Urothelium cell line (cell line): Measurements from ENCODE around the gene TMEM178A.
"Not testable (repeated sequence)": the region's sequence is repeated elsewhere in the genome, so short reads cannot be mapped to it uniquely, and the experiment has no call there.

ENCODE experiments used
- DNase-seq: peaks from one replicate; pipeline ENCODE4 v3.0.0; 2011; ENCODE audit warnings: low spot score, mixed read lengths
- FAIRE-seq: peaks from 2 replicates; lab custom pipeline; 2011; peaks lifted over from hg19 to GRCh38; lab: Jason Lieb, UNC

Gene TMEM178A

DNA sequence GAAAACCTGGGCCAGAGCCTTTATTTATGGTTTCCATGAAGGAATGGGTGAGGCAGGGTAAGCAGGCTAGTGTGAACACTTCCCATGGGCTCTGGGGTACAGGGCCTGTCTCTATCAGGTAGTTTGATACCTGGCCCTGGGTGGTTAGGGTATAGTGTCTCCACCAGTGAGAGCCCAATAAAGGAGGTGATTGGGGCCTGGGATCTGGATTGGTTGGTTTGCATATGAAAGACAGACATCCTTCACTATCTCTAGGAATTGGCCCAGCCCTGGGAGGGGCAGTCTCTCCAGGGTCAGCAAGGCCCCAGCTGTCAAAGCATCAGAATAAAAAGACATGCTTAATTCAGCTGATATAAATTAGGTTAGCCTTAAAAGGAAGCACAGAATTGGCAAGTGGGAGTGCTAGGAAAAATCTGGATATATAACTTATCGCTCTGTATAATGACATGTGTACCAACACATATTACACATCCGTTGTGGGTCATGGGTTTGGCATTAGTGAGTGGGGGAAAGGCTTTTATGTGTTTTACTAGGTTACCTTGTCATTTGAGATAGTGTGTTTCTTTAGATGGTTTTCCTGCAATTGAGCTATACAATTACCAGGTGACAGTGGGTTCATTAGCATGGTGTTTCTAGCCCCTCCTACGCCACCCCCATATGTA lies 18.5 kb upstream of the TMEM178A start:
- FAIRE-seq: no peak
- DNase-seq: no peak

DNA sequence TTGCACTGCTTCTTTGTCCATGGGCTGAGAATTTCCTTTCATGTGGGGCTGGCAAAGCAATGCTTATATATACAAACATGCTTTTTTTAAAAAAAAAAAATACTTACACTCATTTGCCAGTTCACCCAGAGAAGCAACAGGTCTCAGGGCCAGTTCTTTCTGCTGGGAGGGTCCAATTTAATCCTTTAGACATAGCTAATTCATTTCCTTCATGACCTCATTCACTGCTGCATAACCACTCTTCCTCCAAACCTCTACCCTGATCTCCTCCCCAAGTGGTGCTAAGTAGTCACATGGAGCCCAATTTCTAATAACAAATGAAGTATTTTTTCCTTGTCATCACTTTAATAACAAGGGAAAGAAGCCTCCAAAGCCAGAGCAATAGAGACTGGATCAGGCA lies 17.1 kb upstream of the TMEM178A start:
- FAIRE-seq (no peak), DNase-seq (no peak)

DNA sequence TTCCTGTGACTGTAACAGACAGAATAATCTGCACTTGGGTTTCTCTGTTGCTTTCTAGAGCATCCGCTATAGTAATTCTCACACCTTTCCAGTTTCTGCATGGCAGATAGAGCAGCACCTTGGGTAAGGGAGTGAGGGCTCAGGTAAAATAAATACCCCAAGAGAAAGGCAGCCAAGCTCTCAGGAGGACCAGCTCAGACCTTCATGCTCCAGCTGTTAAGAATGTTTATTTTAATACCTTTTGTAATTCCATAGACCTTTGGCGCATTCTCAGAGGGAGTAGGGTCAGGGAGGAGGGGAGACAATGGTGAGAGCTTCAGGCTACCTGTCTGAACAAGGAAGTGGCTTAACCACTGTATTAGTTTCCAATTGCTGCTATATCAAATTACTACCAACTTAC lies 16.2 kb upstream of the TMEM178A start:
- DNase-seq (no peak), FAIRE-seq (no peak)

DNA sequence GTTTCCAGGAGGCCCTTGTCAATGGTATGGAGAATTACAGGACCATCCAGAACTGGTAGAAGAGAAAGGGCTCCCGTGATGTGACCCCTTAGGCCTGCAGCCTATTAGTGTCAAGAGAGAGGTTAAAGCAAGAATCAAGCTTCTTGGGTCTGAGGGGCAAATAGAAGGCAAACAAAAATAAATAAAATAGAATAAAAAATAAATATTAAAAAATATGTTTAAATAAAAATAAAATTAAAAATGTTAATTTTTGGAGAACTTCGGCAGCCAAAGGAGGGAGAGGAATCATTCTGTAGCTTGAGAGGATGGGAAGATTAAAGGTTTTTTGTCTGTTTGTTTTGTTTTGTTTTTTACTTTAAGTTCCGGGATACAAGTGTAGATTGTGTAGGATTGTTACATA lies 15.2 kb upstream of the TMEM178A start:
- no peak for FAIRE-seq
- DNase-seq: no peak

DNA sequence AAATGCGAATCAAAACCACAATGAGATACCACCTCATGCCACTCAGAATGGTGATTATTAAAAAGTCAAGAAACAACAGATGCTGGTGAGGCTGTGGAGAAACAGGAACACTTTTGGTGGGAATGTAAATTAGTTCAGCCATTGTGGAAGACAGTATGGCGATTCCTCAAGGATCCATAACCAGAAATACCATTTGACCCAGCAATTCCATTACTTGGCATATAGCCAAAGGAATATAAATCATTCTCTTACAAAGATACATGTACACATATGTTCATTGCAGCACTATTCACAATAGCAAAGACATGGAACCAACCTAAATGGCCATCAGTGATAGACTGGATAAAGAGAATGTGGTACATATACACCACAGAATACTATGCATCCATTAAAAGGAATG lies 9.5 kb upstream of the TMEM178A start:
- DNase-seq, FAIRE-seq: not testable (repeated sequence)

DNA sequence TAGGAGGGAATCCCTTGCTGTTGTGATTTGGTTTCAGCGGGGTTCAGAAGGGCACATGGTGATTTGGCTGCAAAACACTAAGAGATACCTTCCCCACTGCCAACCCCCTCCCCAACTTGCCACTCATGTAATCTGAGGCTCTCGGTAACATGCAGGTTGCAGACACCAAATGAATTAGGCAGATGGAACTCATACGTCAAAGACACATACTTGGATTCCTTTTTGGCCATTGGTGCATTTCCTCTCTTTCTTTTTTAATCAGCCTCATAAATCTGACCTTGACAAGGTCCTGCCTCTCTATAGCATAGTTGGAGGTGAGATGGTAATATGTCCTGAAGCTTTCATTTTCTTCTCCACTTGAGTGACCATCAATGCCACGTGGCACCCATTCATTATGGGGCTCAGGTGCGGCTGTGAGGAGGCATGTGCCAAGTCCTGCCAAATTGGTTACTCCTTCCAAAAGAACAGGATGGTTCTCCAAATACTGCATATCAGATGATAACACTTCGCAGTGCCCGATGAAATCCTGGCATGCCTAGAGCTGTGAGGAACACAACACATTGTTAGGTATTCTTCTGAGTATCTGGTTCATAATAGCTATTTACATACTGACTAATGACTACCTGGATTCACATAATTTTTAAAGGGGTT lies 8.3 kb upstream of the TMEM178A start:
- FAIRE-seq (no peak), DNase-seq (no peak)

DNA sequence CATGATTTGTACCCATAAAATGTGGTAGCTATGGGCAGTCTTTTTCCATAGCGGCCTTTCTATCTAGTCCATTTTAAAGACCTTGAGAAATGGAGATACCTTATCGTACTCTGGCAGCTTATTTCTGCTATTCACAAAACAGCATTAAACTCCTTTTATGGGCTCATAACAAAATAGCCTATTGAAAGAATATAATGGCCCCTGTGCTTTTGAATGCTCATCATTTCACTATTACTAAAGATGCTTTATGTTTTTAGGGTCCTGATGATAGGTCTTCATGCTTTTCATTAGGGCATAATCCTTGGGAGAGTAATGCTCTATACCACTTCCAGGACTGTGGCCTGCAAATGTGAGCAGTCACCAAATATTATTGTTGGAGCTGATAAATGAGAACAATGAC lies 7.3 kb upstream of the TMEM178A start:
- no peak for FAIRE-seq
- DNase-seq: no peak

DNA sequence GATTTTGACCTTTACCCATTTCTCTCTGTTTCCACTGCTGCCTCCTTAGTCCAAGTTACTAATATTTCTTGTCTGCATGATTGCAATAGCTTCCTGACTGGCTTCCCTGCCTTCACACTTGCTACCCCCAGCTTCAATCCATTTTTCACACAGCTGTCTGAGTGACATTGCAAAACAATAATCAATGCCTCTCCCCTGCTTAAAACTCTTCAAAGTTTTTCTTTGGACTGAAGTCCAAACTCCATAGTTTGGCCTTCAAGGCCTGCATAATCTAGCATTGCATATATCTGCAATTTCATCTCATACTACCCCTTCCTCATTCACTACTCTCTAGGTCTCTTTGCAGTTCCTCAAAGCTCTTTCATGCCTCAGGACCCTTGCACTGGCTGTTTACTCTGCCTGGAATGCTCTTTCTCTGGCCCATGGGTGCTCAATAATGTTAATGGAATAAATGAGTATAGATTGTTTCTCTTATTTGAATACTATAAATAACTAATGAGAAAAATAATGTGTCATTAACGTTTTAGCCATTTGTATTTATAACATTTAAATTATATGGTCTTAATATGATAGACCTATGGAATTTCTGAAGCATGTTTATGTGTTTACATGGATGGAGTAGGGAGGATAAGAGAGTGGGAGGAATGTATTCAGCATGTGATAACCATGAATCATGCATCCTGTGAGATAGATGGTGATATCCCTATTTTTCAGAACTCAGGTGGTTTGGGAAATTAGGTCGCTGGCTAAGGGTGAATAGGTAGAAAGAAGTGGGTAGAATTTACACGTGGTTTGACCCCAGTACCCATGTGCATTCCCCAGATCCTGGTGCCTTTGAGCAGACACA lies 5.7 kb upstream of the TMEM178A start:
- FAIRE-seq: no peak
- DNase-seq: no peak

DNA sequence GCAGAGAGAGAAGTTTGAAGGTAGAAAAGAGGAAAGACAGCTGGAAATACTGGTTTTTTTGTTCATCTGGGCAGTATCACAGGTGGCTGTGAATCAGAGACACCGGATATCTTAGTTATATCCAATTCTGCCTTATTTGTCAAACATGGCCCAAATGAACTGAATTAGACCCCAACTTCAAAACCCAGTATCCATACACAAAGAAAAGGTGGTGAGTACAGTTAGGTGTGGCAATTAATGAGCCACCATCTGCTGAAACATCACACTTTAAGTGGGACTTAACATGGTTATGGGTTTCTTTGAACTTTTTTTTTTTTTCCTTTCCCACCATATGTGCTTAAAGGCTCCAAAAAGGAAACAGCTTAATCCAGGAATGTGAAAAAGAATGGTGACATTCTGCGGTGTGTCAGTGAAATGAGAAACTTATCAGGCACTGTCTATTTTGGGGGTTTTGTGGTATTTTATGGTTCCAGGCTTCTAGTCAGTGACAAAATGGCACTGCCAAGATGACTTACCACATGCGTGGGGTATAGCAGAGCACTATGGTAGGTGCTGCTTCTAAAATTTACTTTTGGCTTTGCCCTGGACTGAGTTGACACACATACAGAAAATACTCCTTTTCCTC lies 5.0 kb upstream of the TMEM178A start:
- DNase-seq: no peak
- no peak for FAIRE-seq

DNA sequence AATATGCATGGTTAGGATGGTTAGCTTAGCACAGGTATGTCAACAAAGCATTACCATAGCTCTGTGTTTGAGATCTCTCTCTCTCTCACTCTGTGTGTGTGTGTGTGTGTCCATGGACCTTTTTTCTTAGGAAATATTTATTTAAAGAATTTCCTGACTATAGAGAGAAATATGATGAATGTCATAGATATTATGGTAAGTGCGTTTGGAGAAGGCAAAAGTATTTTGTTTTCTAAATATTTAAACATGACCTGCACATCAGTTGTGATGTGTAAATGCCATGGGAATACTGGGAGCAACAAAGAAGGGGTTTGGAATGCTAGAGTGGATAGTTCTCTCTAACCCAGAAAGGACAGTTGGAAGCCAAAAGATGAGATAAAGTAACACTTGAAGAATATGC lies 3.9 kb upstream of the TMEM178A start:
- no peak for DNase-seq
- no peak for FAIRE-seq

DNA sequence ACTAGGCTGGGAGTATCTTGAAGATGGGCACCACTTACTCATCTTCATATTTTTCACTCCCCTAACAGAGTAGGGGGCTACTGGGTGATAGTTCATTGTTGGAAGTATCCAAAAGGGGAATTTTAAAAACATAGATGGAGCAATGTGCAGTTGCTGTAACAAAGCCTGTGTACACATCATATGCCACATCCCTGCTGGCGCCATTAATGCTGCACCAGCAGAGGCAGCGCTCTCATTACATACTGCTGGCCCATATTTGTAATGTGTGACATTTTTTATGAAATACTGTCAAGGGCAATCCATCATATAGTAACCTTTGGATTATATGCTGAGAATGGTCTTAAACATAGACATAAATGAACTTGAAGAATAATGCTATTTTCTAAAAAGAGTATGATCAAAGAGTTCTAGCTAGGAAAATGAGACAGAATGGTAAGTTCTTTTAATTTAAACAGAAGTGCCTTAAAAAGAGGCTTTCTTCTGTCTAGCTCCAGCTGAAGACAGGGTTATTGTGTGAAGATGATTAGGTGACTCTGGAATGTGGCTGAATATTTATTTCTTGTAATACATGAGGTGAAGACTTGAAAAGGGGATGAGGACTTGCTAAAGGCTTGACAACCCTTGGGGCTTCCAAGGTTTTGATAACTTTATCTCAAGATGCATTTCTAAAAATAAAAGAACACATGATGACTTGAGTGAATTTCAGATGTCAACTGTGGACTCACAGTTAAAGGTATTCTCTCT lies 2.4 kb upstream of the TMEM178A start:
- no peak for FAIRE-seq
- DNase-seq: no peak

DNA sequence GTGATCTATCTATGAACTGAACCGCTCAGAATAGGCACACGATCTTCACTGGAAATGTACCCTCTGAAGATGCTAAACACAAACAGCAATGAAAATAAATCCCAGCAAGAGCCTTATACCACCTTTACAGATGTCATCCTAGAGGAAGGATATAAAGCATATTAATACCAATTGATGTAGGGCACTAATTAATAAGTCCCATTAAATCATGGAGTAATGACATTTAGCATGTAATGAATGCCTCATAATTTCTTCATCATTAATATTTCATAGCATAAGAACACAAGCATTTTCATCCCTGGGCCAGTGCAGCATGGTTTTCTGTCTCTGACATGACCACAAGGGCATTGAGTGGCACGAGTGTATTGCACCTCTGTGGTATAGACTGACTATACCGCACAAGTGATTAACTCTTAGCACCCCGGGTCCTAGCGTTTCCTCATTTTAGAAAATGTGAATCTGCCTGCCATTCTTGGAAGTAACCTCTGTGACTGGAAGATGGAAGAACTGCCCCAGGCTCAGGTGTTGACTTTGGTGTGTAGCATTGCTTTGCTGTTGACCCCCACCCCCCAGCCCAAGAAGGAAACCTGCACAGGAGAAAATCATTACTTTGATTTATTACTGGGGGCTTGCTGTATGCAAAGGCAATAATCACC lies 1.4 kb upstream of the TMEM178A start:
- DNase-seq: no peak
- no peak for FAIRE-seq

DNA sequence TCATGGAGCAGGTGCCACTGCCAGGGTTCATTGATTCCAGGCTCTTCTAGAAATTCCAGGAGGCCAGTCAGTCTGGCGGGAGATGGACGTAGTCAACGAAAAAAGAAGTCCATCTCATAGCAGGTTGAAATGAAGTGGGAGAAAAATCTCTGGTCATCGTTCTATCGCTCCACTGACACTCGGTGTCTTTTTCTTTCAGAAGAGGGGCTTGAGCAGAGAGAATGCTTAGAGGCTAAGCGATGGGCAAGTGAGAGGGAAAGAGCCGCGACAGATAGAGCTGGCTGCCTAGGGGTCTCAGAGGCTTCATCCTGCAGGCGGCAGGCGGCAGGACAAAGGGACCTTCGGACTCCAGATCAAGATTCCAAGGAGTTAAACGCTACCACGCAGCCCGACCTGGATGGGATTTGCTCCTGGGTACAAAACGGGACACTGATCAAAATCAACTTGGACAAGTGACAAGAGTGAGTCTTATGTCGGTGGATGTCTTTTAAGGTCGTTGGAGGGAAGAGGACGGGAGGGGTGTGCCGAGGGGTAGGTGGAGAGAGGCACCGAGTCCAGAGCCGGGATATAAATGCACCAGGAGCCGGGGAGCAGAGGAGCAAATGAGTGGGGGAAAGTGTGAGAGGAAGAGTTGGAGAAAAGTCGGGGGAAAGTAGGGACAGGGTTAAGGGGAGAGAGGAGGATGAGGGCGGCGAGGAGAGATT lies 677 bp upstream of the TMEM178A start:
- FAIRE-seq (no peak), DNase-seq (no peak)

DNA sequence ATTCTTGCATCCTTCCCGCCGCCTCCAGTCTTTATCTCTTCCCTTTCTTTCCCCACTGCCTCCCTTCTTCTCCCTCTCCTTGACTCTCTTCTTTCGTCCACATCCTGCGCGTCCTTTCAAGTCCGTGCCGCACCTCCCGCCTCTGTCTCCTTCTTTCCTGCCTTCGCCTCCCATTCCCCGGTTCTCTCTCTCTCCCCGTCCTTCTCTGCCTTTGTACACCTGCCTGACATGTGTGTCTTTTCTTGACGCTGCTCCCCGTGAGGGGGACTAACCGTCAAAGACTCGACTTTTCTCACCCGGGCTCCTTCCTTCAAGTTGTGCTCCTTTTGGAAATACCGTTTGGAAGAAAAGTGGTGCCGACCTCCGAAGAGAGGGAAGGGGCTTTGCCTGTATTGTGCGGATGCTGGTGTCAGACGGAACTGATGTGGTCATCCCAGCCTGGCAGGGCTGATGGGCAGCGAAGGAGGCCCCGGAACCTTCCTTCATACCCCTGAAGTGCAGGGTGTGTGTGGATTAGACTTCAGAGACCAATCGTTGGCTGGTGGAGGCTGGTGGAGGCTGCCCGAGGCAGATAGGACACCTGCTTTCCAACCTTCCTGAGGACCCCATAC lies 879 bp downstream of the TMEM178A start:
- FAIRE-seq (no peak), DNase-seq (no peak)

DNA sequence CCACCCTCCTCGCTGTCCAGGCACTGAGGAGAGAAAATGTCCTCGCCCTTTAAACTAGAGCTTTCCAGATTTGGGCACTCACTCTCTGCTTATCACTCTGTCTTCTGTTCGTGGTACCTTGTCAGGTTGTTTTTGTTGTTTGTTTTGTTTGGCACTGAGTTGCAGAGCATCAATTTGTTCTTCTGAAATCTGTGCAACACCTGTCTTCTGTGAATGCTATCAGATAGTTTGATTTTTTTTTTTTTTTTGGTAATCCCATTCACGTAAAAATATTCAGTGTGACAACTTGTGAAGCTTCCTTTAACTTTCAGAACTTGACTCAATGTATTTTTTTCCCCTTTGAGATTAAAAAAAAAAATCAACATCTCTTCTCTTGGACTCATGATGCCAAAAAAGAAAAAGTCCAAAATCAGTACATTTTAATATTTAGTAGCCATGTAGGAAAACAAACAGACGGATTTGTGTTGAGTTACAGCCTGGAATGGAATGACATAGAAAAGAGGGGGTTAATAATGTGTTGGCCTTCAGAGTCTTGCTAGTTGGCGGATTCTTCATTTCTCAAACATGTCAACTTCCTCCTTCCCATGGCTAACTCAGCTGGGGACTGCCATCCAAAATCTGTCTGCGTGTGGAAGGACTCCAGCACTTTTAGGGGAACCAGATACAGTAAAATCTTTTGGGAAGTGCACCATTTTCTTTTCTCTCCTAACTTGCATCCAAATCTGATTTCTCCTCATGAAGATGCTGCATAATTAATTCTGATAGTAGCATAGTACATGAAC lies 1.6 kb downstream of the TMEM178A start:
- FAIRE-seq: no peak
- no peak for DNase-seq

DNA sequence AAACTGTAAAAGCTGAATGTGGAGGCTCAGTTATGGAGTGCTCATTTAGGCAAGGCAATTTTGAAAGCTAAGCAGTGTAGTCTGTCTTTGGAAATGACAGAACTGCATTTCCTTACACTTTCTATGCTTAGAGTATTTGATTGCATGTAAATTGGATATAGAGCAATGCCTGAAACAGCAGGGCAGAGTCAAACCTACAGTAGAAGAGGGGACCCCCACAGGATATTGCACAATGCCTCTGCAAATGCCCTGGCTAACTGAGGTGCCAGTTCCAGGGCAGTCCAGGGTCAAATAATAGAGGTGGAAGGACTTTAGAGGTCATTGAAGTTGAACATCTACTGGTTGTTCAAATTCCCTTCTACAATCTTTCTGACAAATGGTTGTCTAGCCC lies 2.2 kb downstream of the TMEM178A start:
- no peak for FAIRE-seq
- no peak for DNase-seq

DNA sequence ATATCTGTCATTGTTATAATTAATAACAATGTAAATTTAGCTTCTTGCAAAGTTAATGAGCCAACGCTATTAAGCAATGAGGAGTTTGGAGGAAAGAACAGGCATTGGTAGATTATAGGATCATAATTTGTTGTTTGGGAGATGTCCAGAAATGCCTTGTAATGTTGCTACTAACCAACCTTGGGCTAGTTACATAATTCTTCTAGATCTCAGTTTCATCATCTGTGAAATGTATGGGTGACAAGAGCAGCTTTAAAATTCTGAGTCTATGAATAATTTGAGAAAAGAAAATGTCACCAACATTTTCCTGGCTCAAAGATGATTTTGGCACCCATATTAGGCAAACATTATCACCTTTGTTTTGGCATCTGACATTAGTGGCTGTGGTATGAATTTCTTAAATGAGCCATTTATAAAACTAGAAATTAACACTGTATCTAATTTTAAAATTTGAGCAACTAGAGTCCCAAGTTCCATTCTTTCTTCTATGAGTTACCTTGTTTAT lies 2.9 kb downstream of the TMEM178A start:
- FAIRE-seq (no peak), DNase-seq (no peak)

DNA sequence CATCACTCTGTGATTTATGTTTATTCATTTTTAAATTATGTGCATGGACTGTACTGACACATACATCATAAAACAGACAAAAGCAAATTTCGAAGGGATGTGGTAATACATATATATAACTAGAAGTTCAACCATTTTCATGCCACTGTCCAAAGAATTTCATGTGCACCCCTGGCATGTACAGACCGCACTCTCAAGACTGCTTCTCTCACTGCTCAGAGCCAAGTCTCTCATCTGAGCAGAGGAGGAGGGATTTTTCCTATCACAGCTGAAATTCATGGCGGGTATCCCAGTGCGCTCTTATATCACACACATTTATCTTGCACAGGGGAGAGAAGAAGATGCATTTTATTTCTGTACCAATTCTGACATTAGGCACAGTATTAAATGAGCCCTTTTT lies 5.9 kb downstream of the TMEM178A start:
- no peak for DNase-seq
- FAIRE-seq: no peak
